22Rv1 (cell line): Measurements from ENCODE around the gene E2F1.

Experiments used
- H3K27ac ChIP-seq: fragments of 450-650 bp; 2 replicates; pipeline ENCODE4 v1.5.1; 2017
- ZFX ChIP-seq: fragments of 450-650 bp; IDR thresholded peaks from 2 replicates; pipeline ENCODE4 v1.6.1; 2017; ENCODE audit warnings: antibody characterized with exemption, borderline replicate concordance
- TF ChIP-seq, protein P1 (sequence below): fragments of 450-650 bp; IDR thresholded peaks from 2 replicates; pipeline ENCODE4 v1.5.1; 2017; ENCODE audit warnings: mild to moderate bottlenecking

Gene E2F1

DNA sequence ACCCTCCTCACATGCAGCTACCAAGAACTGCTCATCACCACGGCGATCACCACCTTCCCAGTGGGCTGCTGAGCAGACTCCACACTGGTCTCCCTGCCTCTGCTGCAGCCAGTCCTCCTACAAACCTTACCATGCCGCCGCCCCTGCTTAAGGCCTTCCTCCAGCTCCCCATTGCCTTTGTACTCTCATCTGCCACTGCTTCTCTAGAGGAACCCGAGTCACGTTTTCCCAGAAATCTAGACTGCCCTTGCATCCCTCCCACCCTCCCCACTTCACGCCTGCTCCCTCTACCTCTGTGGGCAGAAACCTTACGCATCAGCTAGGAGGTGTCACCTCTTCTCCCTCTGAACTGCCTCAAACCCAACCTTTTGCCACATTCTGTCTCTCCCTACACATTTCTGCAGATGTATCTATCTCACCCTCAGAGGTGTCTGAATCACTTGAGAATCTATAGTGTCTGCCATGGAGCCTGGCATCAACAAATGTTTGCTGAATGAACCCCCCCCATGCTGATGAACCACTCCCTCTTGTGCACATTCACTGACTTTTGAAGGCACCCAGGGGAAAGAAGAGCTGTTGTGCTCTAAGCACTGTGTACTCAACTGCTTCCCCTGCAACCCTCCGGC is 4.3 kb downstream of the E2F1 start:
- TF ChIP-seq, protein P1, sequence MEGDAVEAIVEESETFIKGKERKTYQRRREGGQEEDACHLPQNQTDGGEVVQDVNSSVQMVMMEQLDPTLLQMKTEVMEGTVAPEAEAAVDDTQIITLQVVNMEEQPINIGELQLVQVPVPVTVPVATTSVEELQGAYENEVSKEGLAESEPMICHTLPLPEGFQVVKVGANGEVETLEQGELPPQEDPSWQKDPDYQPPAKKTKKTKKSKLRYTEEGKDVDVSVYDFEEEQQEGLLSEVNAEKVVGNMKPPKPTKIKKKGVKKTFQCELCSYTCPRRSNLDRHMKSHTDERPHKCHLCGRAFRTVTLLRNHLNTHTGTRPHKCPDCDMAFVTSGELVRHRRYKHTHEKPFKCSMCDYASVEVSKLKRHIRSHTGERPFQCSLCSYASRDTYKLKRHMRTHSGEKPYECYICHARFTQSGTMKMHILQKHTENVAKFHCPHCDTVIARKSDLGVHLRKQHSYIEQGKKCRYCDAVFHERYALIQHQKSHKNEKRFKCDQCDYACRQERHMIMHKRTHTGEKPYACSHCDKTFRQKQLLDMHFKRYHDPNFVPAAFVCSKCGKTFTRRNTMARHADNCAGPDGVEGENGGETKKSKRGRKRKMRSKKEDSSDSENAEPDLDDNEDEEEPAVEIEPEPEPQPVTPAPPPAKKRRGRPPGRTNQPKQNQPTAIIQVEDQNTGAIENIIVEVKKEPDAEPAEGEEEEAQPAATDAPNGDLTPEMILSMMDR = no peak
- TF ChIP-seq ZFX = no peak
- H3K27ac ChIP-seq = no peak overlapping the region; the same call in 1 of the 2 replicates

DNA sequence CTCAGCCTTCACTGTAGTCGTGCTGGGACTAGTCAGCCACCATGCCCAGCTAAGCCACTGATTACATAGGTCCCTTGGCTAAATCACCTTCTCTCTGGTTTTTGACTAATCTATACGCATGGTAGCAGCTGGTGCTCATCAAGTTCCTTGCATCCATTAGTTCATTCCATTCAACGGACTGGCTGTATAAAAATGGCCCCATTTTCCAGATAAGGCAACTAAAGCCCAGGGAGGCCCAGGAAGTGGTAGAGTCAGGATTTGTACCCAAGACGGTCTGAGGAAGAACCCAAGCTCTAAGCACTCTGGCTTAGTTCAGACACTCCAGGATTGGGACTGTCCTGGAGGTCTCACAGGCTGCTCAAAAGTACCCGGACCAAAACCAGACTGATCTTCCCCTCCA is 4.9 kb downstream of the E2F1 start:
- peak overlapping the region; percentile 7; the same call in 1 of the 2 replicates for H3K27ac ChIP-seq
- TF ChIP-seq, protein P1 = no peak
- TF ChIP-seq ZFX = no peak

DNA sequence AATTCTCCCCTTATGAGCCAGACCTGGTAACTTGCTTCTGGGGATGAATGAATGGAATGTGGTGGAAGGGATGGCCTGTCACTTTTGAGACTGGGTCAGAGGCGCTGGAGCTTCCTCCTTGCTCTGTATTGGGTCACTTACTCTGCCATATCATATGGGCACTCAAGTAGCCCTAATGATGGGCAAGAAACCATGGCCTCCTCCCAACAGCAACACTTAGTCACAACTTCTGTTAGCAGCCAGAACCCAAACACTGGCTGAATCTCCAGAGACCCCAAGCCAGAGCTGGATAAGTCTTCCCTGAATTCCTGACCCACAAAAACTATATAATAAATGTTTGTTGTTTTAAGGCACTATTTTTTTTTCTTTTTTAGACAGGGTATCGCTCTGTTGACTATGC is 5.5 kb downstream of the E2F1 start:
- H3K27ac ChIP-seq = peak overlapping the region; percentile 7; the same call in 1 of the 2 replicates
- TF ChIP-seq ZFX = no peak
- TF ChIP-seq, protein P1 = no peak

DNA sequence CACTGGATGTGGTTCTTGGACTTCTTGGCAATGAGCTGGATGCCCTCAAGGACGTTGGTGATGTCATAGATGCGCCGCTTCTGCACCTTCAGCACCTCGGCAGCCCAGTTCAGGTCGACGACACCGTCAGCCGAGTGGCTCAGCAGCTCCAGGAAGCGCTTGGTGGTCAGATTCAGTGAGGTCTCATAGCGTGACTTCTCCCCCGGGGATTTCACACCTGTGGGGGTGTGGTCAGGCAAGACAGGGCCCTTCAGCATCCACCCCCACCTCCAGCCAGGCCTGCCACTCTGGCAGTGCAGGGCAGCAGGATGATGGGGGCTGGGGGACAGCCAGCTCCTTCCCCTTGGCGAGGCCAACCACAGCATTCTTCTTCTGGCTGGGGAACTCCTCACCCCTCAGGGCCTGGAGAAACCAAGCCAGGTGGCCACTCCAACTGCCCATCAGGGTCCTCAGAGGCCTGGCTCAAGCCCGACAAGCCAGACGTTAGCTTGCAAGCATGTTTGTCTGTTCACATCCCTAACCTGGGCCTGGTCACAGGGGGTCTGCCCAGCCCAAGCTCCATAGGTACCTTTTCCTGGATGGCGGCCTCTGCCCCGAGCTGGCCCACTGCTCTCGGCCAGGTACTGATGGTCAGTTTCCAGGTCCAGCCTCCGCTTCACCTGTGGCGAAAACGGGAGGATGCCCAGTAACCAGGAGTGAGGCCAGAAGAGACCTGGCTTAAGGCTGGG is 6.3 kb downstream of the E2F1 start:
- H3K27ac ChIP-seq = no peak overlapping the region
- TF ChIP-seq, protein P1 = no peak
- no peak for TF ChIP-seq ZFX

DNA sequence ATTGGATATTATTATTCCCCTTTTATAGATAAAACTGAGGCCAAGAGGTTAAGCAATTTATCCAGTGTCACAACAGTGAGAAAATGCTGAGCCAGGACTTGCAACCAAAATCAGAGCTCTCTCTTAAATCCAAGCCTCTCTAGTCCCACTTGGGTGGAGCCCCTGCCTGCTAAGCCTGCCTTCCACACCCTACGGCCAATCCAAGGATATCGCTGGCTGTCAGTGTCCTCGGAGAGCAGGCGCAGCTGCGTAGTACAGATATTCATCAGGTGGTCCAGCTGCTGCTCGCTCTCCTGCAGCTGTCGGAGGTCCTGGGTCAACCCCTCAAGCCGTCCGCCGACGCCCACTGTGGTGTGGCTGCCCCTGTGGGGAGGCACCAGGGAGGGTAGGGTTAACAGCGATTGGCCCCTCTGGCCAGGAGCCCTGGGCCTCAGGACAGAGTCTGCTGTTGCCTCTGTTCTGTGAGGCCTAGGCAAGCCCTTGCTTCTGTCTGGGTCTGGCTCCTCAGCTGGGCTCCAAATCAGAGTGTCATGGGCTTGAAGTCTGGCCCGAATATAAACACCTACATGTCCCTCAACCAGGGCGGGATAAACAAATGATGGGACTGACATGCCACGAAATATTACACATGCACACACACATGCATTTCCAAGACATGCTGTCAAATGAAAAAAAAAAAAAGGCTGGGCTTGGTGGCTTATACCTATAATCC is 8.0 kb downstream of the E2F1 start:
- TF ChIP-seq ZFX = no peak
- TF ChIP-seq, protein P1 = no peak
- H3K27ac ChIP-seq = peak overlapping the region; percentile 20

DNA sequence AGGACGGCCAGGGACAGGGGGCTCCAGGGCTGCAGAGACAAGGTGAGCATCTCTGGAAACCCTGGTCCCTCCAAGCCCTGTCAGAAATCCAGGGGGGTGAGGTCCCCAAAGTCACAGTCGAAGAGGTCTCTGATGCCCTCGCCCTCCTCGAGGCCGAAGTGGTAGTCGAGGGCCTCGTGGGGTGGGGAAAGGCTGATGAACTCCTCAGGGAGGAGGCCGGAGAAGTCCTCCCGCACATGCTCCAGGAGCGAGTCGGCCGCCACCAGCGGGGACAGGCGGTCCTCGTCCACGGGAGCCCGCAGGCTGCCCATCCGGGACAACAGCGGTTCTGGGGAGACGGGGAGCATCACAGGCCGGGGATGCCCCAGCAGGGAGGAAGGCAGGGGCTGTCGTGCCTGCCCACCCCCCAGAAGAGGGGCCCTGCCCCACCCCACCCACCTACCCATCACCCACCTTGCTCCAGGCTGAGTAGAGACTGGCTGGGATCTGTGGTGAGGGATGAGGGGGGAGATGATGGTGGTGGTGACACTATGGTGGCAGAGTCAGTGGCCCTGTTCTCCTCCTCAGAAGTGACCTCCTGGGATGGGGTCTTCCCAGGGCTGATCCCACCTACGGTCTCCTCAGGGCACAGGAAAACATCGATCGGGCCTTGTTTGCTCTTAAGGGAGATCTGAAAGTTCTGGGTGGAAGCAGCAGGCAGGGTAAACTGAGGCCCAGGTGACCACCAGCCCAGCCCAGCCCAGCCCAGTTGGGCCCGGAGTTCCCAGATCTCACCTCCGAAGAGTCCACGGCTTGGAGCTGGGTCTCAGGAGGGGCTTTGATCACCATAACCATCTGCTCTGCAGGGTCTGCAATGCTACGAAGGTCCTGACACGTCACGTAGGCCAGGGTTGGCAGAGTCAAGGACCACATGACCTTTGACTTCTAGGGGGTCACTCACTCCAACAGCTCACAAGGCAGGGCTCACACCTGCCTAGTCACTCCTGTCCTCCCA is 9.2 kb downstream of the E2F1 start:
- peak overlapping the region; percentile 98; the same call in 1 of the 2 replicates for H3K27ac ChIP-seq
- TF ChIP-seq, protein P1 = no peak
- no peak for TF ChIP-seq ZFX
